COLO668 (cell line): ENCODE results near the gene AP1M1.
A peak's percentile ranks its signal among the peaks of the same experiment; 100 is the strongest.
"Not testable (repeated sequence)": the region's sequence is repeated elsewhere in the genome, so short reads cannot be mapped to it uniquely, and the experiment has no call there.

ENCODE experiments used
- DNase-seq: peaks from one replicate; lab custom pipeline; 2025; ENCODE audit not compliant: unreplicated experiment; lab: John Stamatoyannopoulos, UW

Gene AP1M1

DNA sequence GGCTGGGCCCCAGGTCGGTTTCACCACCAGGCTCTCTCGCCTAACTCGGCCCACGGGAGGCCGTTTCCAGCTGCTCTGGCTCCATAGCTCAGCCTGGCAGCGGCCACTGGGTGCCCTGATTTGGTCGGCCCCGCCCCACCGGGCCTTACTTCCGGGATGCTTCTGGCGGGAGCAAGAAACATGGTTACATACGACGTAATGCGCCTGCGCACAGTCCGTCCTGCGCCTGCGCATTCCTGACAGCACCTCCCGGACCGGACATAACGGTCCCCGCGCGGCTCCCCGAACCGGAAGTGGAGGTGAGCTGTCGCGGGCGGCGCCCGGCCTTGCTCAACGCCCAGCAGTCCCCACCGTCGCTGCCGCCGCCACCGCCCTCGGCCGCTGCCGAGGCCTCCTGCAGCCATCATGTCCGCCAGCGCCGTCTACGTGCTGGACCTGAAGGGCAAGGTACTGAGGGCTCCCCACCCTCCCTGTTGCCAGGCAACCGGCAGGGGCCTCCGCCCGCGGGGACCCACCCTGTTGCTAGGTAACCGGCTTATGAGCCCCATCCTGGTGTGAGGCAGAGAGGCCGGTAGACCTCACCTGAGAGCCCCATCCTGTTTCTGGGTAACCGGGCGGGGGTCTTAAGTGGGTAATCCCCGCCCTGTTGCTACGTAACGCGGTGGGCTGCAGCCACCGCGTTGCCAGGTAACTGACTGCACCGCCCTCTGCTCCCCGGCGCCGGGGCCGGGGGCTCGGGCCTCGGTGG is at the start of gene AP1M1:
AP1M1 (plus strand) TSS at position 290 of the 748 bp plus-strand sequence; CDS start at position 406, 116 bp downstream.
- DNase-seq: peak; percentile 98

DNA sequence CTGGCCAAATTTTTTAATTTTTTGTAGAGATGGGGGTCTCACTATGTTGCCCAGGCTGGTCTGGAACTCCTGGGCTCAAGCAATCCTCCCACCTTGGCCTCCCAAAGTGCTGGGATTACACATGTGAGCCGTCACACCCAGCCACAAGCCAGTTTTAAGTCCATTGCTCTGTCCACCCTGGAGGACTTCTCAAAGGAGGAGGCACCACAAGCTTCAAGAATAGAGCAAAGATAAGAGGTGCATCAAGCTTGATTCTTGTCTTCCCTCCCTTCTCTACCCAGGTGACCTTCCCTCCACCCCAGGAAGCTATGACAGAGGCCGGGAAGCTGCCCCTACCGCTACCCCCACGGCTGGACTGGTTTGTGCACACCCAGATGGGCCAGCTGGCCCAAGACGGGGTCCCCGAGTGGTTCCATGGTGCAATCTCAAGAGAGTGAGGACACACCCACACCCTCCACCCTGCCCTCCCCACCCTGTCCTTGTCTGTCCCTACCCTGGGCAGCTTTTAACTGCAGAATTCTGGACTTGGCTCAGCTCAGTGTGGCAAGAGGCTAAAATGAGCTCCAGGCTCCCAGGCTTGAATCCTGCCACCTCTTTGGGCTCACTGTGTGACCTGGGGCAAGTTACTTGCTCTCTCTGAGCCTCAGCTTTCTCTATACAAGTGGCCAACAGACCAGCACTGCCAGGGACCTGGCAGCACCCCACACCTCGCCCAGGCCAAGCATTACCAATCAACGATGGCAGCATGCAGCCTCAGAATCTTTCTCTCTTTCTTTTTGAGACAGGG is 49.1 kb upstream of the AP1M1 start:
- DNase-seq: no peak

DNA sequence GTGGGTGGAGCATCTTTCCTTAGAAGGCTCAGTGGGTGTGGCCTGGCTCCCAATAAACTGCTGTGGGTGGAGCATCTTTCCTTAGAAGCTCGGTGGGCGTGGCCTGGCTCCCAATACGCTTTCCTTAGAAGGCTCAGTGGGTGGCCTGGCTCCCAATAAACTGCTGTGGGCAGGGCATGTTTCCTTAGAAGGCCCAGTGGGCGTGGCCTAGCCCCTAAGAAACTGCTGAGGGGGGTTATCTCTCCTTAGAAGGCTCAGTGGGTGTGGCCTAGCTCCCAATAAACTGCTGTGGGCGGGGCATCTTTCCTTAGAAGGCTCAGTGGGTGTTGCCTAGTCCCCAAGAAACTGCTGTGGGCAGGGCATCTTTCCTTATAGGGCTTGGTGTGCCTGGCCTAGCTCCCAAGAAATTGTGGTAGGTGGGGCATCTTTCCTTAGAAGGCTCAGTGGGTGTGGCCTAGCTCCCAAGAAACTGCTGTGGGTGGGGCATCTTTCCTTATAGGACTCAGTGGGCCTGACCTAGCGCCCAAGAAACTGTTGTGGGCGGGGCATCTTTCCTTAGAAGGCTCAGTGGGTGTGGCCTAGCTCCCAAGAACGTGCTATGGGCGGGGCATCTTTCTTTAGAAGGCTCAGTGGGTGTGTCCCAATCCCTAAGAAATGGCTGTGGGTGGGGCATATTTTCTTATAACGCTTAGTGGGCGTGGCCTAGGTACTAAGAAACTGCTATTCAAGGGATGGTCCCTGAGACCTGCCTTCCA is 44.0 kb upstream of the AP1M1 start:
- peak; percentile 15 for DNase-seq

DNA sequence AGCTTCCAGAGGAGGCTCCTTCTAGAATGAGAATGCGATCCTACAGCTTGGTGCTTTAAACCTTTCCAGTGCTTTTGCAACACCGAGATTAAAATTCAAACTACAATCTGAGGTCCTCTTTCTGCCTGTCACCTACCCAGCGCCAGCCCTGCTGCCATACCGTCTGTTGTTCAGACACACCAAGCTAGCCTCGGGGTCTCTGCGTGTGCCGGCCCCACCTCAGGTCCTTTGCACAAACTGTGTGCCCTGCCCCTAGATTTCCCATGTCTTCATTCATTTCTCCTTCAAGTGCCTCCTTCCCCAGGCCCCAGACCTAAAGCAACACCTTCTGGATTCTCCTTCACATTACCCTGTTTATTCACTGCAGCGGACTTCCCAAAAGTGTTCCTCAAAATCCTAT is 43.2 kb upstream of the AP1M1 start:
- no peak for DNase-seq

DNA sequence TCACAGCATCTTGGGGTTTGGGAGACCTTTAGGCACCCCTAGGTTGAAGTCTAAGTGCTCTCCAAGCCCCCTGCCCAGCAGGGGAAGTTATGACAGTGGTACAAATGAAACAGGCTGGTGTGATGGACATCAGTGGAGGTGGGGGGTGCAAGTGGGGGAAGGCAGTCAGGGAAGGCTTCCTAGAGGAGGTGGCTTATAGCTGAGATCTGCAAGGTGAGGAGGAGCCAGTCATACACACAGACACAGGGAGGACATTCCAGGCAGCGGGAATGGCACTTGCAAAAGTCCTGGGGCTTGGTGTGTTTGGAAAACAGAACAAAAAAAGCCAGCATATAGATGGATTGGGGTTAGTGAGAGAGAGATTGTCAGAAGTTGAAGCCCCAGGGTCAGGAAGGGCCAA is 42.6 kb upstream of the AP1M1 start:
- no peak for DNase-seq

DNA sequence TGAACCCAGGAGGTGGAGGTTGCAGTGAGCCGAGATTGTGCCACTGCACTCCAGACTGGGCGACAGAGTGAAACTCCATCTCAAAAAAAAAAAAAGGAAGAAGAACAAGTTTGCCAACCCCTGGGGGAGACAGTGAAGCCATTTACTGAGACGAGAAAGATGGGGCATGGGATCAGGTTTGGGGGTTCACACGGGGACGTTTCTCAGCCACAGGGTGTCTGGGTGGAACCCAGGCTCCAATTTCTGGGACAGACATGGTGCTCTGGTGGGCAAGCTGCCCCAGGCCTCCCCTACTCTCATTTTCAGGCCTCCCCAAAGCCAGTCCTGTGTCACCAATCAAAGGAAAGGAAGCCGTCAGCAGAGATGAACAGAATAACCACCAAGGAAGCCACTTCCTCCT is 40.8 kb upstream of the AP1M1 start:
- no peak for DNase-seq

DNA sequence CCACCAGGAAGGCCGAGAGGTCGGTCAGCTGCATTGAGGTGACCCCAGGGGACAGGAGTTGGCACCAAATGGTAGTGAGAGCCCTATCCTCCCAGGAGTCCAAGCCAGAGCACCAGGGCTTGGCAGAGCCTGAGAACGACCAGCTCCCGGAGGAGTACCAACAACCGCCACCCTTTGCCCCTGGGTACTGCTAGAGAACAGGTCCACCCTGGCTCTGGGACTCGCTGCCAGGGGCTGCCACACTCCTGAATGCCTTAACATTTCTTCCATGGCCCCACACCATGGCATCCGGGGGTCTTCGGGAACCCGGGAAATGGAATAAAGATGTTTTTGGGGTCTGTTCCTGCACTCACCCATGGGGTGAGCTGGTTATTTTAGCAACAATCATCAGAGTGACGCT is 40.1 kb upstream of the AP1M1 start:
- no peak for DNase-seq

DNA sequence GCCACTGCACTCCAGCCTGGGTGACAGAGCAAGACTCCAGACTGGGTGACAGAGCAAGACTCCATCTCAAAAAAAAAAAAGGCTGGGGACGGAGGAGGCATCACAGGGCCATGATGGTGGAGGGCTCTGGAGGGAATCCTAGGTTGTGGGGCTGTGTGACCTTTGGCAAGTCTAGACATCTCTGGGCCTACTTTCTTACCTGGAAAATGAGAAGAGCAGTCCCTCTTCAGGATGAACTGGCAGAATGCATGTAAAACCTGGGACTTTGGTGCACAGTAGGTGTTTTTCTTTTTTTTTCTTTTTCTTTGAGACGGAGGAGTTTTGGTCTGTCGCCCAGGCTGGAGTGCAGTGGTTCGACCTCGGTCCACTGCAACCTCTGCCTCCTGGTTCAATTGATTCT is 38.1 kb upstream of the AP1M1 start:
- DNase-seq: no peak

DNA sequence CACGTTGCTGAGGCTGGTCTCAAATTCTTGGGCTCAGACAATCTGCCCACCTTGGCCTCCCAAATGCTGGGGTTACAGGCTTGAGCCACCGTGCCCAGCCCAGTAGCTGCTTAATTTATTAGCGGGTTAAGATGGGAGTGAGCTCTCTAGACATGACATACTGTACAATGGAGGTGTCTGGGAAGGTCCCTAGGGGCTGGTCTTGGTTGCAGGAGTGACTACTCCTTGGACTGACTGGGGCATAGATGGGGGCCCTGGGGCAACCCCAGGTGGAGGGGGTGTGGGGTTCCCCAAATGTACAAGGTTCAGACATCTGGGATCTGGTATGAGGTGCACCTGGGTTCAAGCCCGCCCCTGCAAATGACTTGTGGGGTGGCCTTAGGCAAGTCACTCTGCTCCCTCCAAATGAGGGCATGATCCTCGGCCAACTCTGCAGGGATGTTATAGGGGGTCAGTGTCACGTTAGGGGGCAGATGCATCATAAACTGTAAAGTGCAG is 37.2 kb upstream of the AP1M1 start:
- no peak for DNase-seq

DNA sequence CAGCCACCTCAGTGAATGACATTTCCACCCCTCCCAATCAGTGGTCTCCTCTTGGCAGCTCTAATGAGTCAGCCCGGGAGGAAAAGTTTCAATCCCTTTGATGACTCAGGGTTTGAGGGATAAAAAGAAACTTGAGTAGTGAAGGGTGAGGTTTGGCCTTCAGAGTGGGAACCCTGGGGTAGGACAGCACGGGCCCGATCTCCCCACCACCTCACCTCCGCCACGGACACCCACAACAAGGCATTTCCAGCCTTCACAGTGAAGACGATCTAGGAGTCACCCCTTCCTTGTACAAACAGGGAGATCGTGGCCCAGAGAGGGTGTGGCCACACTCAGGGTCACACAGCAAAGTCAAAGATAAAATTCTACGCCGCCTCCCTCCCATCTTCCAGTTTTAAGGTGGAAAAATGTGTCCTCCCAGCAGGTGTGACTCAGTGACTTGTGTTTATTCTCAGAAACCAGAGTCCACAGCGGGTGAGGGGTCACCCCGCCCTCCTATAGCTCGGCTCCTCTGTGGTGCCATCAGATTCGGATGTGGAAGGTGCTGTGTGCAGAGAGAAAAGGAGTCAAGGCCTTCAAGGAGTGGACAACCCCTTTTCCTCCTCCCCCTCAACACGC is 36.7 kb upstream of the AP1M1 start:
- no peak for DNase-seq

DNA sequence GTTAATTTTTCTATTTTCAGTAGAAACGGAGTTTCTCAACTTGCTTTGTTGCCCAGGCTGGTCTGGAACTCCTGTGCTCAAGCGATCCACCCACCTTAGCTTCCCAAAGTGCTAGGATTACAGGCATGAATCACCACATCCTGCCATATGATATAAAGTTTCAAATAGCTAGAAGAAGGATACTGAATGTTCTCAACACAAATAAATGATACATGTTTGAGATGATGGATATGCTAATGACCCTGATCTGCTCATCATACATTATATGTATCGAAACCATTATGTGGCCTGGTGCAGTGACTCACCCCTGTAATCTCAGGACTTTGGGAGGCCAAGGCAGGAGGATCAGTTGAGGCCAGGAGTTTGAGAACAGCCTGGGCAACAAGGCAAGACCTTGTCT is 35.9 kb upstream of the AP1M1 start:
- no peak for DNase-seq

DNA sequence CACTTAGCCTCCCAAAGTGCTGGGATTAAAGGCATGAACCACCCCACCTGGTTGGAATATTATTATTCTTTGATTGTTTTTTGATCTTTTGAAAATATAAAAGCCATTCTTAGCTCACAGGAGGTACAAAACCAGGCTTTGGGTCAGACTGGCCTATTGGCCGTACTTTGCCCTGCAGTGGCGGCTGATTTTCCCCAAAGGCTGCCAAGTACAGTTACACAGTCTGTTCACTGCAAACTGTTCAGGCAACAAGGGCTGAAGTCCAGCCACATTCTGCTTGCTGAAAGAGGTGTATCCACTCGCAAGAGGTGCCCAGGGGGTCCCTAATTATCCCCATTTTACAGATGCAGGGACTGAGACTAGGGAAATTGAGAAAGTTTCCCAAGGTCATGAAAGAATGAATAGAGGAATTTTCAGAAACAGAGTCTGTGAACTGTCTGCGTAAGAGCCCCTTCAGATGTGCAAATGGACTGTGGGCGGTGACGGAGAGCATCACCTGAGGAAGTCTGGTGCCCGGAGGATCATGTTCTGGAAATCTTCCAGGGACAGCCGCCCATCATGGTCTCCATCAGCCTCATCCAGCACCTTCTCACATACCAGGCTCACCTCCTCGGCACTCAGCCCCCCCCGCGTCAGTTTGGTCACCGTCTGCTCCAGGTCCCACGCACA is 33.4 kb upstream of the AP1M1 start:
- DNase-seq: no peak

DNA sequence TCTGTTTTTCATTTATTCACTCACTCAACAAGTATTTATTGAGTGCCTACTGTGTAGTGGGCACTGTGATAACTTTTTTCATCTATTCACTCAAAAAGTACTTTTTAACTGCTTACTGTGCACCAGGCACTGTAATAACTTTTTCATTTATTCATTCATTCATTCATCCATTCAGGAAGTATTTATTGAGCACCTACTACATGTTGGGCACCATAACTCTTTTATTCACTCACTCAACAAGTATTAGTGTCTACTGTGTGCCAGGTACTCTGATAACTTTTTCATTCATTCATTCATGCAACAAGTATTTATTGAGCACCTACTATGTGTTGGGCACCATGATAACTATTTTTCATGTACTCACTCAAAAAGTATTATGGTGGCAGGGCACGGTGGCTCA is 31.3 kb upstream of the AP1M1 start:
- DNase-seq: no peak

DNA sequence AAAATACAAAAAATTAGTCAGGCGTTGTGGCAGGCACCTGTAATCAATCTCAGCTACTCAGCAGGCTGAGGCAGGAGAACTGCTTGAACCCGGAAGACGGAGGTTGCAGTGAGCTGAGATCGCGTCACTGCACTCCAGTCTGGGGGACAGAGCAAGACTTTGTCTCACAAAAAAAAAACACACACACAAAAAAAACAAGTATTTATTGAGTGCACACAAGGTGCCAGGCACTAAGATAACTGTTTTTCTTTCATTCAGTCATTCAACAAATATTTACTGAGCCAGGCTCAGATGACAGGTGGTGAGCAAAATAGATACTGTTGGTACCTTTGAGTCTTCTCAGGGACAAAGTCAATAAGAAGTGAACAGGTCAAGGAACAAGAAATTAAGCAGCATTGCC is 30.7 kb upstream of the AP1M1 start:
- DNase-seq: no peak

DNA sequence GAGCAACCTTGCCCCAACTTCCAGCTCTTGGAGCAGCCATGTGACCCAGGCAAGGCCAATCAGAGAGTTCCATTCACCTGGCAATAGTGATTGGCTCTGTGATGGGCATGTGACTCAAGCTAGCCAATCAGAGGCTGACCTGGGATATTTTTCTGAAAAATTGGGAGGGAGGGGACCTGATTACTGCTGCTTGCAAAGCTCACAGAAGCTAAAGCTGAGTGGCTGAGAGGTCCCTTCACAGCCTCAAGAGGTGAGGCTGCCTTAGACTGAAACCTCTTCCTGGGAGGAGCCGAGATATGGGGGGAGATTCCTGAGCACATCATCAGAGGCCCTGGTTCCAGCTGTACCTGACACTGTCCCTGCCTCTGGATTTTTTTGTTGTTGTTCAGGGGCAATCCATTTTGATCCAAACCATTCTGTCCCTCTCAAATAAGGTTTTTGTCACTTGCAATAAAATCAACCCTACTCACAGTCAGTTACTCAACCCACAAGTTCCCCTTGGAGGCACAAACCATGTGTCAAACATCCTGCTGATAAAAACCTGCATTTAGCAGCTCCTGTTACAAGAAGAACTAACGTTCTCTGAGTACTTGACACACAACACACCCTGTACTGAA is 29.1 kb upstream of the AP1M1 start:
- no peak for DNase-seq

DNA sequence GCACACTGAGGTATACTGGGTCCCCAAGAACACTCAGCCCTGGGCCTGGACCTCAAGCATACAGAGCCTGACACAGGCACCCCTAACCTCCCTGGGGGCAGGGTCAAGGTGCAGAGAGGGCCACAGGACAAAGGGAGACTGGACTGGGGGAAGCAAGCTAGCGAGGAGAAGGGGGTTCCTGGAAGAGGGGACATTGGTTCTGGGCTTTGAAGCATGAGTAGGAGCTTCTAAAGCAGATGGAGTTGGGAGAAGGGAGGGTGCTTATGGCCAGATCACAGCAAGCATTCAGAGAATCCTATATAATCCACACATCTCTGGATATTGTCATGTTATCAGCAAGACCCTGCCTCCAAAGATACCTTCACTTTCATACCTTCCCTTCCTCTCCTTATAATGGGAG is 27.6 kb upstream of the AP1M1 start:
- DNase-seq: no peak

DNA sequence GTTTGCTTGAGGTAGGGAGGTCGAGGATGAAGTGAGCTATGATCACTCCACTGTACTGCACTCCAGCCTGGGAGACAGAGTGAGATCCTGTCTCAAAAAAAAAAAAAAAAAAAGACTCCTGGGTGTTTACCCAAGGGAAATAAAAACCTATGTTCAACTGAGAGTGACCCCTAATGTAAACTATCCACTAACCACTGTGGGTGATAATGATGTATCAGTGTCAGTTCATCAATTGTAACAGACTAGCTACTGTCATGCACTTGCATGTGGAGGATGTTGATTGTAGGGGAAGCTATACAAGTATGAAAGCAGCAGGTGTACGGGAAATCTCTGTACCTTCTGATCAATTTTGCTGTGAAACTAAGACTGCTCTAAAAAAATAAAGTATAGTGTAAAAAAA is 21.8 kb upstream of the AP1M1 start:
- DNase-seq: no peak

DNA sequence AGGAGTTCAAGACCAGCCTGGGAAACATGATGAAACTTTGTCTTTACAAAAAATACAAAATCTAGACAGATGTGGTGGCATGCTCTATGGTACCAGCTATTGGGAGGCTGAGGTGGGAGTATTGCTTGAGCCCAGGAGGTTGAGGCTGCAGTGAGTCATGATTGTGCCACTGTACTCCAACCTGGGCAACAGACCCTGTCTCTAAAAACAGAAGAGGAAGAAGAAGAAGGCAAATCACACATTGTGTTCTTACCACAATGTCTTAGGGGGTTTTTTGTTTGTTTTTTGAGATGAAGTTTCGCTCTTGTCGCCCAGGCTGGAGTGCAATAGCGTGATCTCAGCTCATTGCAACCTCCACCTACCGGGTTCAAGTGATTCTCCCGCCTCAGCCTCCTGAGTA is 18.8 kb upstream of the AP1M1 start:
- not testable (repeated sequence) for DNase-seq

DNA sequence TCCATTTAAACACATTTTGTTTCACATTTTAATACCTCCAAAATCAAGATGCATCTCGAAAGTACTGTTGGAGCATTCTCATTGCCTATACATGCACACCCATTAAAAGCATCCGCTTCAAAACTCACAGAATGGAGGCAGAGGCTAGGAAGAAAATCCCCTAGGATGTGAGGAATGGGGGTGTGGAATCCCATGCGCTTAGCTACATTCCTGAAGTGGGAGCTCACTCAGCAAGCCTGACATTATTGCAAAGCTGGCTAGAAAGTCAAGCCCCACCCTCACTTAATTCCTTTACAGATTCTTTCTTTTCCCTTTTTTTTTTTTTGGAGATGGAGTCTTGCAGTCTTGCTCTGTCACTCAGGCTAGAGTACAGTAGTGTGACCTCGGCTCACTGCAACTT is 17.1 kb upstream of the AP1M1 start:
- no peak for DNase-seq

DNA sequence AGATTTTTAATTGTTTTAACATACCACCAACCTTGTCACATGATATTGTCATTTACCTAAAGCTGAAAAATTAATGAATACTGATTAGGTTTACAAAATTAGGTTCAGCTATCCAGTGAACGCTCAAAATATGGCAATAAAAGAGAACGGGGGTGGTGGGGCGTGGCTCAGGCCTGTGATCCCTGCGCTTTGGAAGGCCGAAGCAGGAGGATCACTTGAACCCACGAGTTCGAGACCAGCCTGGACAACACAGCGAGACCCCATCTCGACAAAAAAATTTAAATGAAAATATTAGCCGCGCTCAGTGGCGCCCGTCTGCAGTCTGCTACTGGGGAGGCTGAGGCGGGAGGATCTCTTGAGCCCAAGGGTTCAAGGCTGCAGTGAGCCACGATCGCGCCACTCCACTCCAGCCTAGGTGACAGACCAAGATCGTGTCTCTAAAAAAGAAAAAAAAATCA is 13.0 kb upstream of the AP1M1 start:
- DNase-seq: no peak
